Common myeloid progenitor, CD34-positive (primary cell): Measurements from ENCODE around the gene TRIM34.

Source experiments
- CTCF ChIA-PET: fragments of 350-600 bp; sonication (Branson Sonifier 250); formaldehyde crosslinking; loops from one replicate; lab custom pipeline; 2021; ENCODE audit warnings: antibody characterized with exemption; lab: Charles Lee
- POLR2A ChIA-PET: fragments of 350-600 bp; sonication (Branson Sonifier 250); formaldehyde crosslinking; loops from one replicate; lab custom pipeline; 2021; ENCODE audit warnings: antibody characterized with exemption; lab: Charles Lee
- DNase-seq, 3 donors: peaks; one replicate each; pipeline versions ENCODE4 v3.0.0 to v3.0.0-alpha.2; 2013
- H3K27ac ChIP-seq, 2 experiments: 1 replicate in 1 of 2; 2 replicates in 1 of 2; pipeline ENCODE4 v1.7.0; 2013; ENCODE audit warnings: inconsistent platforms in 2 of 2, low read length in 2 of 2, mild to moderate bottlenecking in 2 of 2, low read depth in 1 of 2, moderate library complexity in 1 of 2; ENCODE audit not compliant: severe bottlenecking in 2 of 2, insufficient read depth in 1 of 2, poor library complexity in 1 of 2
- H3K27me3 ChIP-seq, 5 experiments: replicated peaks in 2 of 5; 1 replicate in 3 of 5; 2 replicates in 2 of 5; pipeline versions ENCODE4 v1.6.1 to v1.7.0; 2013; ENCODE audit warnings: low read length in 4 of 5, mild to moderate bottlenecking in 2 of 5, moderate library complexity in 2 of 5, inconsistent platforms in 1 of 5; ENCODE audit not compliant: insufficient read depth in 5 of 5, control insufficient read depth in 4 of 5
- H3K36me3 ChIP-seq, 4 experiments: 1 replicate in 2 of 4; 2 replicates in 2 of 4; pipeline versions ENCODE4 v1.6.1 to v1.7.0; 2013; ENCODE audit warnings: low read length in 3 of 4, control low read depth in 1 of 4, mild to moderate bottlenecking in 1 of 4; ENCODE audit not compliant: control insufficient read depth in 4 of 4, insufficient read depth in 4 of 4
- H3K4me1 ChIP-seq, 4 experiments: 1 replicate in 3 of 4; 2 replicates in 1 of 4; pipeline versions ENCODE4 v1.6.1 to v1.7.1; 2013; ENCODE audit warnings: low read length in 3 of 4, mild to moderate bottlenecking in 3 of 4, control low read depth in 1 of 4, inconsistent platforms in 1 of 4, moderate library complexity in 1 of 4; ENCODE audit not compliant: control insufficient read depth in 4 of 4, insufficient read depth in 4 of 4; ENCODE audit errors: control extremely low read depth in 1 of 4
- H3K4me3 ChIP-seq, 7 experiments: 1 replicate in 4 of 7; 2 replicates in 3 of 7; pipeline versions ENCODE4 v1.5.1 to v1.7.0; 2013; ENCODE audit warnings: mild to moderate bottlenecking in 7 of 7, low read length in 6 of 7, moderate library complexity in 6 of 7, inconsistent platforms in 2 of 7, low read depth in 2 of 7, control low read depth in 1 of 7; ENCODE audit not compliant: insufficient read depth in 4 of 7, control insufficient read depth in 1 of 7; ENCODE audit errors: extremely low read depth in 1 of 7
- H3K9me3 ChIP-seq, 5 experiments: 1 replicate in 4 of 5; 2 replicates in 1 of 5; pipeline versions ENCODE4 v1.6.1 to v1.7.1; 2013; ENCODE audit warnings: low read length in 4 of 5, mild to moderate bottlenecking in 2 of 5, inconsistent platforms in 1 of 5, low read depth in 1 of 5, moderate library complexity in 1 of 5; ENCODE audit not compliant: control insufficient read depth in 4 of 5, insufficient read depth in 2 of 5; ENCODE audit errors: control extremely low read depth in 1 of 5
- WGBS: methylation state at CpG from one replicate; pipeline ENCODE4 v1.1.5; 2013; ENCODE audit not compliant: insufficient coverage; 5-methylcytosine and 5-hydroxymethylcytosine counted together

Gene TRIM34

GRCh38 chr11:5603326-5603725 is 21.5 kb upstream of the TRIM34 start:
- Histone ChIP-seq H3K36me3 (peaks cover 0 to 24% (median 10%) of the 10 kb centered on the region in 4 experiments), H3K4me3 (no peak overlapping the region), H3K9me3 (no peaks in the 10 kb centered on the region), H3K4me1 (peaks cover 0 to 11% (median 4%) of the 10 kb centered on the region in 4 experiments), H3K27ac (no peak overlapping the region), H3K27me3 (no peaks in the 10 kb centered on the region)
- DNase-seq: no peak
- POLR2A ChIA-PET: no interaction called here
- CTCF ChIA-PET: interaction anchor here (1.1 to 2.5 kb wide), 2 partner anchors 9 to 206 kb away, joined by 3 to 7 read pairs; partner anchors contain the start of gene OR52N2
- WGBS: 94% methylated on average over 7 of the region's 8 CpGs

DNA sequence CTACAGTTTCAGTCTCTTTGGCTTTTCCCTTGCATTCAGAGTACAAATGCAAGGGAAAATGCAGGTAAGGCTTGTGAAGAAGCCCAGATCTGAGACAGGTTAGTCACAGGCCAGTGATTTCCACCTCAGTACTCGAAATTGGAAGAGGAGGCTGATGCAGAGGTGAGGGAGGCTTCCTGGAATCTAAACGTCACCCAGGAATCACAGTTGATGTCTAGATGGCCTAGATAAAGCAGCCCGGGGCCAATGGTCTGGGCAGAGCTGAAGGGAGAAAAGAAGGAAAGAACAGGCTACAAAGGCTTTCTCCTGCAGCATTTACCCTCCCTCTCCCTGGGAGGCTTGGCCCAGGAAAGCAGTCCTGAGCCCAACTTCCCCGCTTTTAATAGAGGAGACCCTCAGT is 19.9 kb upstream of the TRIM34 start:
- H3K4me3 ChIP-seq: no peak overlapping the region
- WGBS: 89% methylated on average over 4 of the region's 4 CpGs
- H3K9me3 ChIP-seq: no peaks in the 10 kb centered on the region
- H3K36me3 ChIP-seq: peaks cover 0 to 28% (median 12%) of the 10 kb centered on the region in 4 experiments
- no peak for DNase-seq
- CTCF ChIA-PET: interaction anchor here (0.9 to 2.5 kb wide), 3 partner anchors 10 to 286 kb away, joined by 3 to 7 read pairs (median 3); partner anchors contain the start of gene OR52N2
- POLR2A ChIA-PET: no interaction called here
- peaks cover 0 to 4% (median 0%) of the 10 kb centered on the region in 4 experiments for H3K4me1 ChIP-seq
- H3K27me3 ChIP-seq: no peaks in the 10 kb centered on the region
- H3K27ac ChIP-seq: no peak overlapping the region

GRCh38 chr11:5605849-5606248 is 19.0 kb upstream of the TRIM34 start:
- no peaks in the 10 kb centered on the region for H3K9me3 ChIP-seq
- no peak for DNase-seq
- POLR2A ChIA-PET: no interaction called here
- H3K4me3 ChIP-seq: no peak overlapping the region
- WGBS: 94% methylated on average over 4 of the region's 5 CpGs
- no peaks in the 10 kb centered on the region for H3K4me1 ChIP-seq
- H3K36me3 ChIP-seq: peaks cover 0 to 36% (median 21%) of the 10 kb centered on the region in 4 experiments
- CTCF ChIA-PET: interaction anchor here (0.9 kb wide), 1 partner anchor 9 kb away, joined by 3 read pairs; no protein-coding TSS in a partner anchor
- H3K27me3 ChIP-seq: no peaks in the 10 kb centered on the region
- H3K27ac ChIP-seq: no peak overlapping the region

GRCh38 chr11:5608808-5609207 is 16.0 kb upstream of the TRIM34 start:
- ChIA-PET CTCF (interaction anchor here (0.6 kb wide), 1 partner anchor 496 kb away, joined by 3 read pairs; no protein-coding TSS in a partner anchor), POLR2A (no interaction called here)
- H3K27me3 ChIP-seq: no peaks in the 10 kb centered on the region
- H3K9me3 ChIP-seq: no peaks in the 10 kb centered on the region
- peaks cover 2 to 36% (median 25%) of the 10 kb centered on the region in 4 experiments for H3K36me3 ChIP-seq
- no peak for DNase-seq
- H3K4me3 ChIP-seq: no peak overlapping the region
- 98% methylated on average over 6 of the region's 6 CpGs for WGBS
- no peaks in the 10 kb centered on the region for H3K4me1 ChIP-seq
- H3K27ac ChIP-seq: no peak overlapping the region

DNA sequence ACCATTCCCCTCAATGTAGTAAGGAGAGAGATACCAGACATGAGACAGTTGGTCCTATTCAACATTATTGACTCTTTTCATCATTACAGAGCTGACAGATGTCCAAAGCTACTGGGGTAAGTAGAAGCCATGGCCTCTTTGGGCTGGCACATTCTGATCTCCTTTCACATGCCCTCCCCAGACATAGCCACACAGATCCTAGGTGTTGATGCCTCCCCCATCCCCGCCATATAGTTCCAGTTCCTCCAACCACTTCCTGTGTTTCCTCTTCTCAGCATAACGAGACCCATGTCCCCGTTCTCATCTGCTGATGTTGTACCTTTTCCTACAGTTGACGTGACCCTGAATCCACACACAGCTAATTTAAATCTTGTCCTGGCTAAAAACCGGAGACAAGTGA is 14.4 kb upstream of the TRIM34 start:
- 89% methylated on average over 3 of the region's 5 CpGs for WGBS
- CTCF ChIA-PET: interaction anchor here (2.0 kb wide), 1 partner anchor 10 kb away, joined by 4 read pairs; no protein-coding TSS in a partner anchor
- H3K36me3 ChIP-seq: peaks cover 2 to 25% (median 21%) of the 10 kb centered on the region in 4 experiments
- no peaks in the 10 kb centered on the region for H3K9me3 ChIP-seq
- no peak overlapping the region for H3K4me3 ChIP-seq
- no peaks in the 10 kb centered on the region for H3K4me1 ChIP-seq
- POLR2A ChIA-PET: no interaction called here
- no peaks in the 10 kb centered on the region for H3K27me3 ChIP-seq
- DNase-seq: no peak
- no peak overlapping the region for H3K27ac ChIP-seq

- H3K27ac ChIP-seq: no peak overlapping the region
- ChIA-PET CTCF (interaction anchor here (1.1 to 2.0 kb wide), 2 partner anchors 9 to 11 kb away, joined by 3 to 4 read pairs; no protein-coding TSS in a partner anchor), POLR2A (interaction anchor here (0.7 kb wide), 1 partner anchor 17 kb away, joined by 4 read pairs; no protein-coding TSS in a partner anchor)
- H3K4me1 ChIP-seq: no peaks in the 10 kb centered on the region
- H3K9me3 ChIP-seq: no peaks in the 10 kb centered on the region
- peaks cover 2 to 21% (median 18%) of the 10 kb centered on the region in 4 experiments for H3K36me3 ChIP-seq
- WGBS: 99% methylated on average over 10 of the region's 11 CpGs
- H3K27me3 ChIP-seq: no peaks in the 10 kb centered on the region
- DNase-seq: no peak
- no peak overlapping the region for H3K4me3 ChIP-seq
These were observed 13.2 kb upstream of the TRIM34 start for GRCh38 chr11:5611627-5612026.

DNA sequence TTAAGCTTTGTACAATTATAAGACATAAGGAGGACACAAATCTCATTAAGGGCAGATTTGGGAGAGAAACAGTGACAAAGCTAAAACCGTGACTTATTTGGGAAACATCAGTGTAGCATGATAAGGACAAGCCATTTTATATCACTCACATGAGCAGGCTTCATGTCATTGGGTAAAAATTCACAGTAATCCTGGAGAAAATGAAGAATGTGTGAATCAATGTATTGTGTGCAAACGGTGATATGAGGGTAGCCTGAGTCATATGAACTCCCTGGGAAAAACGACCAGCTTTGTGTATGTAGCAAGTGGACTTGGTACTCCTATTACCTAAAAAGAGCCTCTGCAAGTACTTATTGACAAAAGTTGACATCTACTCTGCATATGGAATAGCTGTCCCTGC is 6.0 kb upstream of the TRIM34 start:
- CTCF ChIA-PET: interaction anchor here (1.2 kb wide), 1 partner anchor 17 kb away, joined by 4 read pairs; no protein-coding TSS in a partner anchor
- Histone ChIP-seq H3K4me3 (no peak overlapping the region), H3K27me3 (no peaks in the 10 kb centered on the region), H3K27ac (no peak overlapping the region), H3K9me3 (no peaks in the 10 kb centered on the region), H3K4me1 (peaks cover 0 to 2% (median 0%) of the 10 kb centered on the region in 4 experiments), H3K36me3 (no peaks in the 10 kb centered on the region)
- POLR2A ChIA-PET: no interaction called here
- DNase-seq: no peak
- 60% methylated on average over 1 of the region's 3 CpGs for WGBS
